PFSK-1 (cell line): ENCODE measurements around the gene SULT1A3.

Experiments
- POLR2AphosphoS5 ChIP-seq: IDR thresholded peaks from 2 replicates; pipeline ENCODE4 v1.6.1; 2012; ENCODE audit warnings: low read depth, mild to moderate bottlenecking, control low read depth, low read length, moderate library complexity
- TAF1 ChIP-seq: IDR thresholded peaks from 2 replicates; pipeline ENCODE4 v1.6.1; 2012; ENCODE audit warnings: low read length, control low read depth, borderline replicate concordance; ENCODE audit not compliant: insufficient read depth
- TF ChIP-seq, protein P1 (sequence below), 2 experiments: IDR thresholded peaks; 2 replicates each; pipeline versions ENCODE4 v1.6.1 to v1.8.0; 2011 to 2012; ENCODE audit warnings: low read depth in 2 of 2, low read length in 2 of 2, control low read depth in 1 of 2, inconsistent platforms in 1 of 2, mild to moderate bottlenecking in 1 of 2, moderate library complexity in 1 of 2; ENCODE audit not compliant: insufficient read depth in 1 of 2

DNA sequence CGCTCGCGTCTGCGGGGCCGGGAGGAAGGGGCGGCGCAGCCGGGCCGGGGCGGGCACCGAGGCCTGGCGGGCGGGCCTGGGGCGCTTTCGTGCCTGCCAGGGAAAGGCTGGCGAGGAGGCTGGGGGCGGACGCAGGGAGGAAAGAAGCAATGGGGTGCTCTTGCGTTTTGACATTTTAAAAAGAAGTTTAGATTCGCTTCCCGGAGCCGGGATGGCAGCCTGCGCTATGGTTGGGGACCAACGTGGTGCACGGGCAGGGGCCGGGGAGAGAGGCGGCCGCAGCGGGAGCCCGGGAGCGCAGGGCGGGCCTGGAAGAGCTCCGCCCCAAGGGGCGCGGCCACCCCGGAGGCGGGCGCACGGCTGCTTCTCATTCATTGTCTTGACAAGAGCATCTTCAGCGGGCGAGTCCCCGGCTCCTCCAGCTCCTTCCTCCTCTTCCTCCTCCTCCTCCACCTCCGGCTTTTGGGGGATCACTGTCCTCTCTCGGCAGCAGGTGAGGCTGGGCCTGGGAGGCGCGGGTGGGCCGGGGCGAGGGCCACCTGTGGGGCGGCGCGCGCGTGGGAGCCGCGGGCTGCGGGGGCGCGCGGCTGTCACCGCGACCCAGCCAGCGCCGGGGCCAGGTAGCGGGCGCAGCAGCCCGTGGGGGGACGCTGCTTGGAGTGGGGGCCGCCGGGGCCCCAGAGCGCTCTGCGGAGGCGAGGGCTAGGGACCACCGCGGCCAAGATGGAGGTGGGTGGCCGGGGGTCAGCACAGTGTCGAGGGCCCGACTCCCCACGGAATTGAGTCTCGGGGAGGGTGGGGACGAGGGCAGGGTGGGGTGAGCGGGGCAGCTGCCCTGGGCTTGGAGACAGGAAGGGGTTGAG lies 15.6 kb upstream of the SULT1A3 start, which contains the start of gene CORO1A:
- TF ChIP-seq, protein P1, sequence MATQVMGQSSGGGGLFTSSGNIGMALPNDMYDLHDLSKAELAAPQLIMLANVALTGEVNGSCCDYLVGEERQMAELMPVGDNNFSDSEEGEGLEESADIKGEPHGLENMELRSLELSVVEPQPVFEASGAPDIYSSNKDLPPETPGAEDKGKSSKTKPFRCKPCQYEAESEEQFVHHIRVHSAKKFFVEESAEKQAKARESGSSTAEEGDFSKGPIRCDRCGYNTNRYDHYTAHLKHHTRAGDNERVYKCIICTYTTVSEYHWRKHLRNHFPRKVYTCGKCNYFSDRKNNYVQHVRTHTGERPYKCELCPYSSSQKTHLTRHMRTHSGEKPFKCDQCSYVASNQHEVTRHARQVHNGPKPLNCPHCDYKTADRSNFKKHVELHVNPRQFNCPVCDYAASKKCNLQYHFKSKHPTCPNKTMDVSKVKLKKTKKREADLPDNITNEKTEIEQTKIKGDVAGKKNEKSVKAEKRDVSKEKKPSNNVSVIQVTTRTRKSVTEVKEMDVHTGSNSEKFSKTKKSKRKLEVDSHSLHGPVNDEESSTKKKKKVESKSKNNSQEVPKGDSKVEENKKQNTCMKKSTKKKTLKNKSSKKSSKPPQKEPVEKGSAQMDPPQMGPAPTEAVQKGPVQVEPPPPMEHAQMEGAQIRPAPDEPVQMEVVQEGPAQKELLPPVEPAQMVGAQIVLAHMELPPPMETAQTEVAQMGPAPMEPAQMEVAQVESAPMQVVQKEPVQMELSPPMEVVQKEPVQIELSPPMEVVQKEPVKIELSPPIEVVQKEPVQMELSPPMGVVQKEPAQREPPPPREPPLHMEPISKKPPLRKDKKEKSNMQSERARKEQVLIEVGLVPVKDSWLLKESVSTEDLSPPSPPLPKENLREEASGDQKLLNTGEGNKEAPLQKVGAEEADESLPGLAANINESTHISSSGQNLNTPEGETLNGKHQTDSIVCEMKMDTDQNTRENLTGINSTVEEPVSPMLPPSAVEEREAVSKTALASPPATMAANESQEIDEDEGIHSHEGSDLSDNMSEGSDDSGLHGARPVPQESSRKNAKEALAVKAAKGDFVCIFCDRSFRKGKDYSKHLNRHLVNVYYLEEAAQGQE (IDR thresholded peaks at IDR 0.05; ENCODE audit: insufficient read depth in 1 of 2, low read depth in 2 of 2, low read length in 2 of 2) = no peak
- 0 out of 2 replicates have a peak, but pooled peaks have one; percentile 54 for TF ChIP-seq TAF1
- TF ChIP-seq POLR2AphosphoS5 = peak; percentile 53; the same call in 1 of the 2 replicates
